GM18502 (cell line): ENCODE measurements around the gene HUS1.
"Not testable (repeated sequence)": the region's sequence is repeated elsewhere in the genome, so short reads cannot be mapped to it uniquely, and the experiment has no call there.

Experiments used
- ATAC-seq: cut with Tn5 transposase; IDR thresholded peaks from one replicate; pipeline ENCODE4 v1.9.1; 2021; ENCODE audit warnings: mild to moderate bottlenecking; ENCODE audit not compliant: unreplicated experiment, poor library complexity

HUS1 gene

DNA sequence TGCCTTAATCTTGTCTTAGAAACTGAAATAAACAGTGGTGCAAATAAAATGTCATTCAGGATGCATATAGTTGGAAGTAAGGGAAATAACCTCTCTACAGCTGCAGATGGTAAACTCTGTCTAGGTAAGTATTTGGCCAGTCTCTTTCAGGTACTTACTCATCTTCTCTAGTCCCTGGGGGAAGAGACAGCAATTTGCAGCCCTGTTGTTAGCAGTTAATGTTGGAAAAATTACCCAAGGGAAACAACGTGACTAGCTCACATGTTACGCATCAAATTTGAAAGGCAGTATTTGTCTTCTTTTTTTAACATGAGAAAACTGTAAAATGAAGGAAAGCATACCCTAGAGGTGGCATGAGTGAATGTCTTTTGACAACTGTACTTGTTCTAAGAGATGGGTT, 3.2 kb upstream of the HUS1 start:
- ATAC-seq: no peak

DNA sequence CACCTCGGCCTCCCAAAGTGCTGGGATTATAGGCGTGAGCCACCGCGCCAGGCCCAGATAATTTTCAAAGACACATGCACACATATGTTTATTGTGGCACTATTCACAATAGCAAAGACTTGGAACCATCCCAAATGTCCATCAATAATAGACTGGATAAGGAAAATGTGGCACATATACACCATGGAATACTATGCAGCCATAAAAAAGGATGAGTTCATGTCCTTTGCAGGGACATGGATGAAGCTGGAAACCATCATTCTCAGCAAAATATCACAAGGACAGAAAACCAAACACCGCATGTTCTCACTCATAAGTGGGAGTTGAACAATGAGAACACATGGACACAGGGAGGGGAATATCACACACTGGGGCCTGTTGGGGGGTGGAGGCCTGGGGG, 1.2 kb upstream of the HUS1 start:
- not testable (repeated sequence) for ATAC-seq

DNA sequence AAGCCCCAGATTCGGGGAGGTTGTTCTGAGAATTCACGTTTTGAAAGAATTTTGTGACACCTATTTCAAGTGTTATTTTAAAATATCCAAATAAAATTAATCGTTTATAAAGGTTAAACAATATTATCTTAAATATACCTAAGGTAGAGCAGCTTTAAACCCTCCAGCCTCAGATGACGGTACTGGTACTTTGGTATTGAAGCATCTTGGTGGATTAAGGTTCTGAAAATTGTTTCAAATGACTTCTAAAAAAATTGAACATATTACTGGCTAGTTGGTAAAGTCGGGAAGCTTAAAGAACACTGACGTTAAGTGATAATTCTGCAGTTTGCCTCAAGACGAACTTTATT, 392 bp upstream of the HUS1 start:
- ATAC-seq: no peak

DNA sequence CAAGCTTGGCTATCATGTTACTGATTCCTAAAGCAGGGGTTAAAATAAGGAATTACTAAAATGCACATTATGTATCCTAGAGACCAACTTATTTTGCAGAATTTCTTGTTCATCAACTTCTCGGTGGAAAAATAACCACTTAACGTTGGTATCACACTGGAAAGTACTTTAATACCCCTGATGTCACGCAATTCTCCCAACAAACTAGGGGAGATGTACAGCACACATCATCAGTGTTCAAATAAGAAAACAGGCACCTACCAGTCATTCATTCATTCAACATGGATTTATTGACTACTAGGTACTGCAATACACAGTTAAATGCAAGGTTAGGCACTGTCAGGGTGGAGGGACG, 648 bp downstream of the HUS1 start:
- ATAC-seq: no peak

DNA sequence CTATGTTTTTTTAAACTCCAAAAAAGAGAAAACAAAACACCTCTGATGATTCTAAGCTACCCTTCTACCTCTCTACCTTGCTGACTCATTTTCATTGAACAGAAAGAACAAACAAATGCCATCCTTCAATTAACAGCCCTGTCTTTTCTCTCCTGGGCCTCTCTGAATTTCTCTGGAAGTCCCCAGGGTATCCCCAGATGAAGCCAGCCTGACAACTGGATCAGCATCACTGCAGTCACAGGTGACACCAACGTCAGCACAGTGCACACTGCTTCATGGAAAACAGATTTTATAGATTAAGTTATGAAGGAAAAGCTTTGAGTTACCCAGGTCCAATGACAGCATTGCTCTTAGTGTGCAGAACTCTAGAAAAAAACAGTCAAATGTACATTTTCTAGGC, 5.7 kb downstream of the HUS1 start:
- ATAC-seq: no peak

DNA sequence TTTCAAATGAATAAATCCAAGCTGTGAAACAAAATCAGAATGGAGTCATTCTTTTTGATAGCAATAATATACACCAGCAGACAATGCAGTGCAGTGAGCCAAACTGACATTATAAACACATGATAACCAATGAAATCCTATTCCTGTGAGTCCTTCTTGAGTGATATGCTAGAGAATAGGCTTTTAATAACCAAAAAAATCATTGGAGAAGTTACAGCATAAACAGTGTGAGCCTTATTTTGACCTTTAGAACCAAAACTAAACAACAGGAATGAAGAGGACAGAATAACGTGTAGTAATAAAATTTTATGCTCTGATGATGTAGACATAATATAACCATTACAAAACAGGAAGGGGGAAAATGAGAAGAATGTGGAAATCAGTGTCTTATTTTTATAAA, 8.7 kb downstream of the HUS1 start:
- no peak for ATAC-seq

DNA sequence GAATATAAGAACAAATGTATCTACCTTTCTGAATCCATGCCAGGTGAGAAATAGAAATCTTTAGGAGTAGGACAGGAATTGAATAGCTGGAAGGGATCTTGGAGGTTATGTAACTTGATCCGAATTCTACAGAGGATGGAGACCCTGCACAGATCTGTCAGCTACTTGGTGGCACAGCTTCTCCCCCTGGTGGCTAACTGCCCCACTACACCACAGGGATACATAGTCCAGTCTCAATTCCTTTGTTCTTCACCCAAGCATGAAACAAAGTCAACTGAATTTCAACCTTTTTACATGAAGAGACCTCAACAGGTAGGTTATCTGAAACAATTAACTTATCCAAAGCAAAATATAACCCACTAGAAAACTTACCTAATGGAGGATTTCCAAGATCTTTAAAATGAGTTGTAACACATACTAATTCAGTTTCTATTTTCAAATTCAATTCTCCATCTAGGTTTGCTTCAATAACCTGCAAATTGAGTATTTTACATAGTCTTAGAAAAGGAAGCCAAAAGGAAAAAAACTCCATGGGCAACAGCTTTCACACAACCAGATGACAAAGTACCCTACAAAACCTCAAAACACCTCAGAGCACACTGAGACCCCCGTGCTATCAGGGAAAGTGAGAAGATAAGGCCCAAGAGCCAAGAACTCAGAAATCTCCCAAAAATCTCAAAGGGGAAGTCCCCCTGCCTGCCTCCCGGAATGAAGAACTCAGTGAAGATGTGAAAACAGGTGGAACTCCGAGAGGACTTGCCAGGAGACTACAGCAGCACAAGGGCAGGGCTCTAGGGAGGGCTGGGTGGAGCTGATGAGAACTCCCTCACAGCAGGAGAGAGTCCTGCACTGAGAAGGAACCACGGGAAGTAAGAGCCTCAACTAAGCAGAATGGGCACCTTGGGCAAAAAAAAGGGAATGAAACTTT, 10.3 kb downstream of the HUS1 start:
- peak; percentile 80 for ATAC-seq

DNA sequence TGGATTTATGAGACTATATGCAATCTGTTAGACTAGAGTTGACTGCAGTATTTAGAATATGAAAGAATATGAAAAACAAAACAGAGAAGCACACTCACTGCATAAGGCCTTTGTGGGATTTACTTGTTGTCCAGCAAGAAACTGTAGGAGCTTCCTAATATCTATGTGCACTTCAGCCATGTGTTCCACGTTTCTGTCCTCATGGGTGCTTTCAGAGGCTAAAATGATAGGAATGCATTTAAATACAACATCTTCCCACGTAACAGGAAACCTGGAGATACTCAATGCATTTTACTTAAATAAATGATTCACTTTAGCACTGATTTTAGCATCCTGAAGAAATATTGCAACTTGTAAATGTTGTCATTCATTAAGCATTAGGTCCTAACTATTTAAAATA, 11.7 kb downstream of the HUS1 start:
- ATAC-seq: no peak

DNA sequence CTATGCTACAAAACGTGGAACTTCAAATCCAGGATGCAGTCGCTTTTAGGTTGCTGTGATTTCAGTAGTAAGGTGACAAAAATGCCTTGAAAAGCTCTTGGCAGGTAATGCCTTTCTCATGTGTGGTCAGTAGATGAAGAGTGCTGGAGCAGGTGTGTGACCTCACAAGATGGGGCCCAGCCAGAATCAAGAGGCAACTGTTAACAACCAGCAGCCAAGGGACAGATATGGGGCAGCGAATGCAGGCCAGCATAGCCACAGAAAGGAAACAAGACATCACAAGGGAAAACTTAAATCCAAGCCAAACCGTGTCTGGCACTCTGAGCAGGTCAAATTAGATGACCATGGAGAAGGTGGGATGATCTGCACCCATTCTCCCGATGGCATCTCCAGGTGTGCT, 12.3 kb downstream of the HUS1 start:
- no peak for ATAC-seq

DNA sequence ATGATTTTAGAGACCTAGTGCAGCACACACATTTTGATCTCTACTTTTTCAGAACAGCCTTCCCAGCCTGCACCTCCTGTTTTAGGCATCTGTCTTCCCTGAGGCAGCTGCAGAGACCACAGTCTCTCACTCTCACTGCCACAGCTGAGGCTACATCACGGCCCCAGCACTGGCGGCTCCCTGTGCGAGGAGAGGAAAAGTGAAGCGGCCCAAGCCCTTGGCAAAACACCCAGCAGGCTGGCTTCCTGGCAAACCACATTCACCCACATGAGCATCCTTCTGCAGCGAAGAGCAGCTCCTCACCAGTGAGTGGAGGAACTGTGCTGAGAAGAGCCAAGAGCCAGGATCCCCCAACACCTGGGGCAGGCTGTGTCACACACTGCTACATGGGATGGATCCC, 14.0 kb downstream of the HUS1 start:
- ATAC-seq: no peak

DNA sequence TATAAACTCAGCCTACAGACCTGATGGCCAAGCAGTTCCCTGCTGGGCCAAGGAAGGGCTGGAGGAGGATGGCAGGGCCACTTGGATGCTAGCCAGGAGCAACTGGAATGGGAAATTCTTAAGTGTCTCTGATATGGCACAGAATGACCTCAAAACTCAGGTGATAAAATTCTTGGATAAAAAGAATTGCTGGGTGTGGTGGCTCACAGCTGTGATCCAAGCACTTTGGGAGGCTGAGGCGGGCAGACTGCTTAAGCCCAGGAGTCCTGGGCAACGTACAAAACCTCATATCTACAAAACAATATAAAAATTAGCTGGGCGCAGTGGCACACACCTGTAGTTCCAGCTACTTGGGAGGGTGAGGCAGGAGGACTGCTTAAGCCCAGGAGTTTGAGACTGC, 17.2 kb downstream of the HUS1 start:
- no peak for ATAC-seq

DNA sequence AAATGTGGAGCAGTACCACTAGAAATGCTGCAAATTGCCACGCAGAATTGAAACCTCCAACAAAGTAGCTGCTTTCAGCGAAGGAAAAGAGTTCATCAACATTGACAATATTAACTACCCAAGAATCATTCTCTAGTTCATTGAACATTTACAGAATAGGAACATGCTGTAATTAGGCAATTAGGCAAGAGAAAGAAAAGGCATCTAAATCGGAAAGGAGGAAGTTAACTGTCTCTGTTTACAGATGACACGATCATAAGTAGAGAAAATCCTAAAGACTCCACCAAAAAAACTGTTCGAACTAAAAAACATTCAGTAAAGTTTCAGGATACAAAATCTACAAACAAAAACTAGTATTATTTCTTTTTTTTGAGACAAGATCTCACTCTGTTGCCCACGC, 22.3 kb downstream of the HUS1 start:
- no peak for ATAC-seq

DNA sequence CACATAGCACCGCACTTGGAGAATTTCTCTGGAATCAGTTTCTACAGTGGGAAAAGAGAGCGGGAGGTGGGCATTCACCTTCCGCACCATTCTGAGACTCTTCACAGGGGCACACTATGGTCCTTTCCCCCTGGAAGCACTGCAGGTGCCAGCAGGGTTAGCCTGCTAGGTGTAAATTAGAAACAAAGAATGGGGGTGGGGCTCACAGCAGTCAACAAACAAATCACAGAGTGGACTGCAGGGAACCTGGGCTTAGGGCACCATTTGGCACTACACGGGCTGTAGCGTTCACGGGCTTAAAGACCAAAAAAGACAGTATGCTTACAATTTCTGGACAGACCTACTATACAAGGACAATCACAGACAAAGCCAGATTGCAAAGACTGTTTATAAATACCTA, 23.2 kb downstream of the HUS1 start:
- no peak for ATAC-seq

DNA sequence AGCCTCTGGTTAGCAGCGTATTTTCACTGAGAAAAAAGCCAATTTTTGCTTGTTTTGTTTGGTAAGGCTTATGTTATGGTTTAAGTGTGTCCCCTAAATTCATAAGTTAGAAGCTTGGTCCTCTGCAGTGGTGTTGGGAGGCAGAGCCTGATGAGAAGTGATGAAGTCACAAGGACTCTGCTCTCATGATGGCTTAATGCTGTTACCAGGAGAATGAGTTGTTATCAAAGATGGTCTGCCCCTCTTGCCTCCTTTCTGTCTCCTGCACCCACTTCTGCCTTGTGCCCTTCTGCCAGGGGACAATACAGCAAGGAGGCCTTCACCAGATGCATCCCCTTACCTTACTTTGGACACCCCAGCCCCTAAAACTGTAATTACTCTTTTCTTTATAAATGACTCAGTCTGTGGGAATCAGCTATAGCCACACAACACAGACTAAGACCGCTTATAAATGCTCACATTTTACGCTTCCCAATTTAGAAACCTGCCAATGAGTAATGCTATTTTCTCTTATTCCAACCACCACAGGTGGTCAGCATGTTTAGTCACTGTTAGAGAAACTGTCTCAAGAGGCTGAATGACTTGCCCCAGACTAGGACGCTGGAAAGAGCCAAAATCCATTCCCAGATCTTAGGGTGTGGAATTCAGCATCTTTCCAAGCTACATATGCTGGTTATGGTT, 25.0 kb downstream of the HUS1 start:
- peak; percentile 51 for ATAC-seq

DNA sequence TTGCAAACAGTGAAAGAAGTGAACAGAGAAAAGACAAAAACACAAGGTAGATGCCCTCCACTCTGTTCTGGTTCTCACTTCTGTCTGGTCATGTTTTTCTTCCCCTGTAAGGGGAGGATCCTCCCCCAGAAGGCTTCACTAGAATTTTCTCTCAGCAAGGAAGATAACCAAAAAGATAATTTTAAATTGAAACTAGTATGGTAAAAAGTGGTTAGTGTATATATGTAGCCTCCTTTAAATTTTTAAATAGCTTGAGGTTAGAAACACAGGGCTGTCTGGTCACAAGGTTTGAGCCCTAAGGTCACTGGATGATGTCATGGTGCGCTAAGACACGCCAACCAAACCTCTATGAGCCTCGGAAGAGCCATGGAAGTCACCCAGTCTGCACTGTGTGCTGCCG, 25.6 kb downstream of the HUS1 start:
- peak; percentile 58 for ATAC-seq

DNA sequence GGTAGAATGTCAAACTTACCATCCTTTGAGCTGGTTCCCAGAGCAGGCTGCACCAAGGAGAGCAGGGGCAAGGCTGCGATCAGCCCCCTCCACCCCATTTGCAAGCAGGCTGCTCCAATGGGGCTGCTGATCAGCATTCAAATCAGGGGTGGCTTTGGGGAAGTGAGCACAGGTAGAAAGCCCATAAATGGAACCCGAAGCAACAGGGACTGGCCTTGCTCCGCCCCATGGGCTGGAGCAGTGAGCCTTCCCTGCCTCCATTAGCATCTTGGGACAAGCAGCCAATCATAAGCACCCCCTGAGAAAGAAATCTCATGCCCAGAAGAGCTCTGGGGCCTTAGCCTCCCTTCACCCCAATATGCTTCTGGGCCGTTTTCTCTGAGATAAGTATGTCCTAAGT, 27.2 kb downstream of the HUS1 start:
- no peak for ATAC-seq

DNA sequence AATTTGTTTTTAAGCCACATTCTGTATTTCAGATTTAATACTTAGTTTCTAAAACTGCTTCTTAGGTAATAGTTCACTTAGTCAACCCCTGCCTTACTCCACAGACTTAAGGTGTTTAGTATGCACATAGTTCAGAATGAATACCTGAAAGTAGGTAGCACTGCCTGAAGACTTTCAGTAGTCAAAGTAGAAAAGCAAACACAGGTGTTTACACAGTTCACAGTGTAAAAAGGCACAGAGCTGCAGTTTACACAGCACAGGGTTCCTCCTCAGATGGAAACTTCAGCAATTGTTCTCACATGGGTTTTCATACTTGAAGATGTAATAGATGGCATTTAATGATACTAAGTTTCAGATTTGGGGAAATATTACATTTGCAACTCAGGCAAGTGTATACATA, 28.0 kb downstream of the HUS1 start:
- ATAC-seq: no peak

DNA sequence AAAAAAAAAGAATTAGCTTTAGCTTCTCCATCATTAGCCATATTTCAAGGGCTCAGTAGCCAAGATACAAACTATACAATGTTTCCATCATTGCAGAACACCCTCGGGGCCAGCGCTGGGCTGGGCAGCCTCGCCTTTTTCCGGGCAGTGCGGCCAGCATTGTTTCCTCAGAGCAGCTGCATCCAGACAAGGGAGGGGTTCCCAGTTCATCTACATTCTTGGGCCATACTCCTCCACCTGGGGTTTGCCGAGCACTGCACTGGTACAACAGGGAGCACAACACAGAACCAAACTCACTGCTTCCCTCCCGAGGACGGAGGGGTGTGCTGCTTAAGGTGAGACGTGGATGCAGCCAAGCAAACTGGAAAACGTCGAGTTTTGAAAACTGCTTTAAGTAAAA, 28.7 kb downstream of the HUS1 start:
- ATAC-seq: no peak

DNA sequence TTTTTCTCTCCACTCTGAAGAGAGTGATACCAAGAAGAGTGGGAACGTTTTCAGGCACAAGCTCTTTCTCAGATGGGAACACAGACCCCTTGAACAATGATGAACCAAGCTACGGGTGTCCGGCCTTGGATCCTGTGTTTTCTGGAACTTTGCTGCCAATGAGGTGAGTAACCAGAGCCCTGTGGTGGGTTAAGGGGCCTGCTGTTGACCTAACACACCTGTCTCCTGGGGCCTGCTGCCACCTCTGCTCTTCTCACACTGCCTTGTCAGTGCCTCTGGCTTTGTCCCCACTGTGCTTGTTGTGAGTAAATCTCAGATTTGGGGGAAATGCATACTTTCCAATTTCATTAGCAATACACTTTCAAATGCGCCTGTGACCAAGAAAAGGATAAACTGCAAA, 29.7 kb downstream of the HUS1 start:
- no peak for ATAC-seq

DNA sequence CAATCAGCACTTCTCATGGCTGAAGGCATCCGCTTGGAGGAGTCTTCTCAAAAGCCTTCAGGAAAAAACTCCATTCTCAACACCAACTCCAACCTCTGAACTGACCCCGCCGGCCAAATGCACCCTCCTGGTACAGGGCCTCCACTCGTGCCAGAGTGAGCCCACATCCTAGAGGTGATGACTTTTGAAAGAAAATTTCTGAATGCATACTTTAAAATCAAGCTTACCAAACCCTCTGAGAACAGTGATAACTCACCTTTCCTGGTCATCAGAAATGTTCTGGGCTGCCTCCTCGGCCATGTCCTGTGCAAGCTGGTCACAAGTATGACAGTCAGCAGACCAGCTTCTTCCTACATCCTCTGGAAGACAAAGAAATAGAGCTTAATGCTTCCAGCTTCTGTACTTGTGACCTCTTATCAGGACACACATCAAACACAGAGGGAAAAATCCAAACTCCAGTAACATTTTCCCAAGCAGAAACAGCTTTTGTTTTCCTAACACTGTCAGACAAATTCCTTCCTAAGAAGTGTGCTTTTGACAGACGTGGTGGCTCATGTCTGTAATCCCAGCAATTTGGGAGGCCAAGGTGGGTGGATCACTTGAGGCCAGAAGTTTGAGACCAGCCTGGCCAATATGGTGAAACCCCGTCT, 31.1 kb downstream of the HUS1 start, which contains the start of gene PKD1L1:
Gene PKD1L1, minus strand, starts transcription at position 326 of the 650 bp plus-strand sequence. Its CDS starts 26 bp downstream, at position 300.
- ATAC-seq: no peak

DNA sequence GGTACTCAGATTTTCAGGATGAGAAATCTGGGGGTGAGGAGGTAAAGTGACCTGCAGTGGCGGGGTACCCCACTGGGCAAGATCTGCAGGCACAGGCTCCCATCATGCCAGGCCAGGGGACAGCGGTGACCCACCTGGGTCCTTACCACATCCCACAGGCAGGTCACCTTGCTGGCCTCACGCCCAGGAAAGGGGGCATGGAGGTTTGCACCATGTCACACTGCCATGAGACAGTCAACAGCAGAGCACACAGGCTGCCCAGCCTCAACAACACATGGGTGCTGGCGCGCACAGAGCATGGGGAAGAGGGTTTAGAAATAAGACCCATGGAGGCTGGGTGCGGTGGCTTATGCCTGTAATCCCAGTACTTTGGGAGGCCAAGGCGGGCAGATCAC, 32.1 kb downstream of the HUS1 start:
- ATAC-seq: no peak
